ENCODE data around the gene GSTA2. TPM values are rescaled to one million over a fixed set of nuclear protein-coding genes. Genes with fewer than 3 reads are reported as not detected.
"Not testable (repeated sequence)": the region's sequence is repeated elsewhere in the genome, so short reads cannot be mapped to it uniquely, and the experiment has no call there.

The GSTA2 gene
- total RNA-seq, 3 donors from 2014 or later: not detected

GRCh38 chr6:52707963-52708680 is 55.2 kb downstream of the GSTA2 start:
- no peaks in the 10 kb centered on the region for H3K9me3 ChIP-seq
- H3K4me1 ChIP-seq: no peaks in the 10 kb centered on the region
- no peak overlapping the region for H3K27ac ChIP-seq
- H3K36me3 ChIP-seq: no peaks in the 10 kb centered on the region
- H3K4me3 ChIP-seq: no peak overlapping the region
- intact Hi-C loops (cut with DNase I; ENCODE audit: low total_unique reads): no loop called here
- no peak for TF ChIP-seq POLR2A (IDR thresholded peaks at IDR 0.05)
- TF ChIP-seq POLR2AphosphoS5 (IDR thresholded peaks at IDR 0.05): no peak
- TF ChIP-seq CTCF (IDR thresholded peaks at IDR 0.05): no peak
- no peaks in the 10 kb centered on the region for H3K27me3 ChIP-seq
- no peak for DNase-seq (ENCODE audit: low spot score in 2 of 2)

- Histone ChIP-seq H3K4me1 (no peaks in the 10 kb centered on the region), H3K27me3 (no peaks in the 10 kb centered on the region), H3K27ac (no peak overlapping the region), H3K9me3 (no peaks in the 10 kb centered on the region), H3K36me3 (no peaks in the 10 kb centered on the region), H3K4me3 (no peak overlapping the region)
- DNase-seq (ENCODE audit: low spot score in 2 of 2): no peak
- intact Hi-C loops (cut with DNase I; ENCODE audit: low total_unique reads): no loop called here
- TF ChIP-seq POLR2A (IDR thresholded peaks at IDR 0.05) (no peak), POLR2AphosphoS5 (IDR thresholded peaks at IDR 0.05) (no peak), CTCF (IDR thresholded peaks at IDR 0.05) (no peak)
Observed at GRCh38 chr6:52706001-52706400, 57.3 kb downstream of the GSTA2 start.

GRCh38 chr6:52704781-52705502 is 58.3 kb downstream of the GSTA2 start:
- intact Hi-C loops (cut with DNase I; ENCODE audit: low total_unique reads); H3K36me3 ChIP-seq; H3K27ac ChIP-seq: not testable (repeated sequence)

GRCh38 chr6:52704060-52704459 is 59.2 kb downstream of the GSTA2 start:
- Histone ChIP-seq H3K27me3 (no peaks in the 10 kb centered on the region), H3K27ac (no peak overlapping the region), H3K9me3 (no peaks in the 10 kb centered on the region), H3K4me1 (no peaks in the 10 kb centered on the region), H3K4me3 (no peak overlapping the region), H3K36me3 (no peaks in the 10 kb centered on the region)
- no peak for DNase-seq (ENCODE audit: low spot score in 2 of 2)
- TF ChIP-seq POLR2A (IDR thresholded peaks at IDR 0.05) (no peak), POLR2AphosphoS5 (IDR thresholded peaks at IDR 0.05) (no peak), CTCF (IDR thresholded peaks at IDR 0.05) (no peak)
- intact Hi-C loops (cut with DNase I; ENCODE audit: low total_unique reads): no loop called here

More at GRCh38 chr6:52704781-52705502, 58.3 kb downstream of the GSTA2 start:
- not testable (repeated sequence) for H3K4me3 ChIP-seq; DNase-seq (ENCODE audit: low spot score in 2 of 2); H3K27me3 ChIP-seq; H3K4me1 ChIP-seq; H3K9me3 ChIP-seq

Other genes starting within 250 kb of the GSTA2 start
- gene TRAM2, start 186.4 kb downstream of the GSTA2 start, total RNA-seq: 10 to 100 TPM; 11.9 to 33.0 (median 24.3) TPM
- gene TMEM14A, start 92.4 kb downstream of the GSTA2 start, total RNA-seq: 10 to 100 TPM; 16.5 to 33.2 (median 19.7) TPM
- gene GSTA1, start 40.3 kb upstream of the GSTA2 start, total RNA-seq: 1 to 10 TPM in 1 of 3 donors, under 1 TPM in 1, not detected in 1; 0.88 to 2.0 TPM
- gene GSTA5, start 77.3 kb upstream of the GSTA2 start, total RNA-seq: not detected
- not detected for gene GSTA3, start 146.2 kb upstream of the GSTA2 start, total RNA-seq
- 10 to 100 TPM; 19.3 to 25.9 (median 20.6) TPM for gene GSTA4, start 231.8 kb upstream of the GSTA2 start, total RNA-seq

All from breast epithelium (tissue), 4 donors.